KOPT-K1 (cell line): ENCODE measurements around the gene FBXW7.

Experiments used
- H3K27ac ChIP-seq: fragments of 200-600 bp; sonication (generic); 2 replicates; pipeline ENCODE4 v1.5.1; 2016; ENCODE audit warnings: antibody characterized with exemption, mild to moderate bottlenecking, low read depth, low read length; ENCODE audit not compliant: poor library complexity, severe bottlenecking
- H3K36me3 ChIP-seq: fragments of 200-600 bp; sonication (generic); 2 replicates; pipeline ENCODE4 v1.5.1; 2017; ENCODE audit warnings: antibody characterized with exemption, mild to moderate bottlenecking, low read length, moderate library complexity; ENCODE audit not compliant: insufficient read depth
- H3K9me3 ChIP-seq: fragments of 200-600 bp; sonication (generic); 2 replicates; pipeline ENCODE4 v1.5.1; 2017; ENCODE audit warnings: antibody characterized with exemption, low read length, mild to moderate bottlenecking; ENCODE audit not compliant: insufficient read depth, poor library complexity, severe bottlenecking

Gene FBXW7

DNA sequence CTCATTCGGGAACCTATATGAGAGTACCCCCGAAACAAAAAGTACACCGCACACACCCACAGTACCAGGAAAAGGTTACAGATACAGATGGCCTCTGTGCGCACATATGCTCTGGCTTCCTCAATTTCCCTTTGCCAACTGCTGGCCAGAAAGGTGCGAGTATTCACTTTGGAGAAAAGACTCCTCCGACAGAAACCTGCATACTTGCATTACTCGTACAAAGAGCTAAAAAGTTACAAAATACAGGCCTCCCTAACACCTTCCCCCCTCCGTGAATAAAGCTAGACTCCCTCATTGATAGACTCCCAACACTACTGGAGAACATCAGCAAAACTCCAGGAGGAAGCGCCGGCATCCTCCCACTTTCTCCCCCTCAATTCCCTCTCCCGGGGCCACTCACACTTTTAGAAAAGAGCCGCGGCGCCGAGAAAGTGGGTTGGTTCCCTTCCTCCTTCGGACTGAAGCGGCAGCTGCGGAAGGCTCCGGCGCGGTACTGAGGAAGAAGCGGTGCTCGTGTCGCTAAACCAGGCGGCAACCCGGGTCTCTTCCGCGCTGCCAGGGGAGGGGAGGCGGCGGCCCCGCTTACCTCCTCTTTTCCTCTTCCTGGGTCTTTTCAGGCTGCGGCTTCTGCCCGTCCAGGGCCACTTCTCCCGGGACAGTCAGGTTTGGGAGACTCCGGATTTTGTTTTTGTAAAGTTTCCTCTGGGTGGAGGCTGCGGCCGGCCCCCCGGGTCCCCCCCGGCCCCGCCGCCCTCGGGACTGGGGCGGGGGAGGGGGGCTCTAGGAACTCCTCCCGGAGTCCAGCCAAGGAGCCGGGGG, 1.1 kb downstream of the FBXW7 start:
- H3K27ac ChIP-seq = peak overlapping the region; percentile 99
- peaks cover 7% of the 10 kb centered on the region for H3K9me3 ChIP-seq
- peaks cover 44% of the 10 kb centered on the region for H3K36me3 ChIP-seq

DNA sequence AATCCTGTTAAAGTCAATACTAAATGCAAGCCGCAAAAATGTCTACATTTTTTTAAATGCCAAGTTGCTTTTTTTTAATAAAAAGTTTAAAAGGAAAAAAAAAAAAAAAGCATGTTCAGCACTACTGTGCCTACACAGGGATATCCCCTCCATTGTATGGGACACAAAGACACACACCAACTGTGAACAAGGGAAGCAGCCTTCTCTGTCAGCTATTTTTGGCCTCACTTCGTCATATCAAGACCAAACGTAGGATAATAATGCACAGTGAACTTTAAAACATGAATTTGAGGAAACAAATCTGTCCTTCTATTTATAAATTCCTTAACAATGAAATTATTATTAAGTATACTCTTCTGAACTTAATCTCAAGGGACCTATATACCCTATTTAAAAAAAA, 4.4 kb downstream of the FBXW7 start:
- Histone ChIP-seq H3K9me3 (no peaks in the 10 kb centered on the region), H3K36me3 (peaks cover 30% of the 10 kb centered on the region), H3K27ac (no peak overlapping the region)

DNA sequence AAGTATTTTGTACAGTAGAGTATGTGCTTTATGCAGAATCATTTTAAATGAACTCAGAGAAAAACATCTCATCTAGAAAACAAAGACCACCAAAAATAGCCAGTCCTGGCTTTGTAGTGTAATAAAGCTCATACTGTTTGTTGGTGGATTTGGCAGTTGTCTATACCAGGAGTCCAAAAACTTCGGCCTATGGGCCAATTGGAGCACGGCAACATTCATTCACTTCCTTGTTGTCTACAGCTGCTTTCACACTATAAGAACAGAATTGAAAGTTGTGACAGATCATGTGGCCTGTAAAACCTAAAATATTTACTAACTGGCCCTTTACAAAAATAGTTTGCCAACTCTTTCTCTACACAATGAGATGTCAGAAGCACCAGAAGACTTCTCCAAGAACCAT, 5.3 kb downstream of the FBXW7 start:
- H3K27ac ChIP-seq = no peak overlapping the region
- peaks cover 30% of the 10 kb centered on the region for H3K36me3 ChIP-seq
- no peaks in the 10 kb centered on the region for H3K9me3 ChIP-seq

DNA sequence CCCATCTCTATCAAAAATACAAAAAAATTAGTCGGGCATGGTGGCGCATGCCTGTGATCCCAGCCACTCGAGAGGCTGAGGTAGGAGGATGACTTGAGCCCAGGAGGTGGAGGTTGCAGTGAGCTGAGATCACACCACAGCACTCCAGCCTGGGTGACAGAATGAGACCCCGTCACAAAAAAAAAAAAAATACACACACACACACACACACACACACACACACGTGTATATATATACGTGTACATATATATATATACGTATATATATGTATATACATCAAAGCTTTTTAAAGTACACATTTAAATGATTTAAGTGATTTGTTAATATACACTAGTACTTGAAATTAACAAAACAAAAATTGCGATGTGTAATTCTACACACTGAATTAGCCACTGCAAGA, 6.0 kb downstream of the FBXW7 start:
- Histone ChIP-seq H3K27ac (no peak overlapping the region), H3K36me3 (peaks cover 30% of the 10 kb centered on the region), H3K9me3 (no peaks in the 10 kb centered on the region)

DNA sequence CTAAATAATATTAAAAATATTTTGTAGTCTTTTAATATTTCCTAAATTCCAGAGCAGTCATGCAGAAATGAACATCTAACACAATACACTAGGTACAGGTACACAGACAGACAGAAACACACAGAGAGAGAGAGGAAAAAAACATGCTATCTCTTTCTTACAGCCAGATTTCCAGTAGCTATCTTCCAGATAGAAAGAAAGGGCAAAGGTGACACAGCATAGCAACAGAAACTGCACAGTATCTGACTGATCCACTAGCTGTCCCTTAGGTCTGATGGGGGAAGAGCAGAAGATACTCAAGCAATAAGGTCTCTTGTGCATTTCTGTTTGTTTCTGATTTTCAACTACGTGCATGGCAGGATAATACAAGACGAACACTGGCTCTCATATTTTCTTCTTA, 7.8 kb downstream of the FBXW7 start:
- Histone ChIP-seq H3K36me3 (peaks cover 24% of the 10 kb centered on the region), H3K27ac (no peak overlapping the region), H3K9me3 (no peaks in the 10 kb centered on the region)

DNA sequence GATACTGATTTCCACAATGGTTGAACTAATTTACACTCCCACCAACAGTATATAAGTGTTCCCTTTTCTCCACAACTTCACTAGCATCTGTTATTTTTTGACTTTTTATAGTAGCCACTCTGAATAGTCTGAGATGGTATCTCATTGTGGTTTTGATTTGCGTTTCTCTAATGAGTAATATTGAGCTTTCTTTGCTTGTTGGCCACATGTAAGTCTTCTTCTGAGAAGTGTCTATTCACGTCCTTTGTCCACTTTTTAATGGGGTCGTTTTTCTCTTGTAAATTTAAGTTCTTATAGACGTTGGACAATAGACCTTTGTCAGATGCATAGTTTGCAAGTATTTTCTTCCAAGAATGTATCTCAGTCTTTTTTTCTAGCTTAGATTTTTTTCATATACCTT, 10.0 kb downstream of the FBXW7 start:
- Histone ChIP-seq H3K27ac (no peak overlapping the region), H3K9me3 (no peaks in the 10 kb centered on the region), H3K36me3 (peaks cover 16% of the 10 kb centered on the region)

DNA sequence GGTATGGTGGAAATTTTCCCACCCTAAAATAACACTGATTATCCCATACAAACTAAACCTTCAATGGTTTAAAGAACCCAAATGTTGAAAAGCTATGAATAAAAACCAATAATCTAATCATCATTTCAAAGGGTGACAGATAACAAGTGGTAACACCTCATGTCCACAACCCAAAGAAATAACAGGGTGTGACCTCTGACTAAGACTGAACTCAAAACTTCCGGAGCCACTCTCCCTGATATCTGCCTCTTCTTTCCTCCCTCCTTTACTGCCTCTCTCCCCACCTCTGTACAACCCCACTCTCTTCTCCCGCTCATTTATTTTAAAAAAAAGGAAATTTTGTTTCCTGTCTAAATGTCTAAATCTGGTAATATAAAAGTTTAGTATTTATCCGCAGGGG, 11.5 kb downstream of the FBXW7 start:
- Histone ChIP-seq H3K9me3 (no peaks in the 10 kb centered on the region), H3K27ac (no peak overlapping the region), H3K36me3 (peaks cover 8% of the 10 kb centered on the region)

DNA sequence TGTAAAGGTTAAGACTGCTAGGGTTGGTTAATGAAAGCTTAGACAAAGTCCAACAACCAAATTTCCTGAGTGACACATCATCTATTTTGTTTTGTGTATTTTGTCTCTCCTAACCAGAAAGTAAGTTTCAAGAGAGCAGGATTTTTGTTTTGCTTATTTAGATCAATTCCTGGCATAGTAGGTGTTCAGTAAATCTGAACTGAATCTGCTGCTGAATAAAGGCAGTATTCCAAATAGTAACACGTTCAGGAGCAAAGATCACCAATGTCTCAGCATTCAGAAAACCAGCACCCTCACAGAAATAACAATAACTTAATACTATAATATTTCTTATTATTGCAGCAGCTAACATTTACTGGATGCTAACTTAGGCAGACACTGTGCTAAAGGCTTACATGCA, 12.2 kb downstream of the FBXW7 start:
- no peaks in the 10 kb centered on the region for H3K9me3 ChIP-seq
- peaks cover 6% of the 10 kb centered on the region; the same call in 1 of the 2 replicates for H3K36me3 ChIP-seq
- no peak overlapping the region for H3K27ac ChIP-seq

DNA sequence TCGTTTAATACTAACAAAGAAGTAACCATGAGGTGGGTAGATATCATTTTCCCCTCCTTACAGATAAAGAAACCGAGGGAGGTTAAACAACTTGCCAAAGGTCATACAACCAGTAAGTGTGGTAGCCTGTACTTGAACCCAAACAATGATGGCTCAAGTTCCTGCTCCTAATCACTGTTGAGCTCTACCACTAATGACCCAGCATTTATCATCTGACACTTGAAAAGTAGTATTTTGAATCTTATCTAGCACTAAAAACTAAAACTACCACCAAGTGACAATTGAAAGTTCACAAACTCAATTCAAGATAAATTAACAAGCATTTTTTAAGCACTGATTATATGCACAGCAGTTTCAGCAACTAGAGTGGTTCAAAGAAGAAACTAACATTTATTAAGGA, 13.1 kb downstream of the FBXW7 start:
- 0 out of 2 replicates have a peak, but pooled peaks cover 6% of the 10 kb centered on the region for H3K36me3 ChIP-seq
- H3K27ac ChIP-seq = no peak overlapping the region
- no peaks in the 10 kb centered on the region for H3K9me3 ChIP-seq

DNA sequence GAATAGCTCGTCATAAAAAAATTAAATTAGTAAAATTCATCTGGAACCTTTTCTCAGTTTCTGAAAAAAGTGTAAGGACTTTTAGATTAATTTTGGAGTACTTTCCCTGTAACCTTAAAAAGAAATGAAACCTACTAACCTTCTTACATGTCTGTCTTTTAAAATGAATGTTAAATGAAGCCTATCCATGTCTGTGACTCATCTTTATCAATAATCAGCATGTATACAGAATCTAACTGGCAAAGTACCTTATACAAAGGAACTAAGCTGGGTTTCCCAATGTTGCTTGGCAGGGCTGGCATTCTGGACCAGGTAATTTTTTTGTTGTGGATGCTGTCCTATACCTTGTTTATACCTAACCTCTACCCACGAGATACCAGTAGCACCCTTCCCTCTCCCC, 13.6 kb downstream of the FBXW7 start:
- Histone ChIP-seq H3K9me3 (no peaks in the 10 kb centered on the region), H3K36me3 (0 out of 2 replicates have a peak, but pooled peaks cover 6% of the 10 kb centered on the region), H3K27ac (no peak overlapping the region)

DNA sequence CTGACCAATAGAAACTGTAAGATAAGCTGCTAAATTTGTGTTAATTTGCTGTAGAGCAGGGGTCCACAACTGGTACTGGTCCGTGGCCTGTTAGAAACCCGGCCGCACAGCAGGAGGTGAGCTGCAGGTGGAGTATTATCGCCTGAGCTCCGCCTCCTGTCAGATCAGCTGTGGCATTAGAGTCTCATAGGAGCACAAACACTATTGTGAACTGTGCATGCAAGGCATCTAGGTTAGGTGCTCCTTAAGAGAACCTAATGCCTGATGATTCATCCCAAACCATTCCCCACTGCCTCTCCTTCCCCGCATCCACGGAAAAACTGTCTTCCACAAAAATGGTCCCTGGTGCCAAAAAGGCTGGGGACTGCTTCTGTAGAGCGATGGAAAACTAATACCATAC, 19.7 kb downstream of the FBXW7 start:
- no peaks in the 10 kb centered on the region for H3K9me3 ChIP-seq
- H3K27ac ChIP-seq = no peak overlapping the region

DNA sequence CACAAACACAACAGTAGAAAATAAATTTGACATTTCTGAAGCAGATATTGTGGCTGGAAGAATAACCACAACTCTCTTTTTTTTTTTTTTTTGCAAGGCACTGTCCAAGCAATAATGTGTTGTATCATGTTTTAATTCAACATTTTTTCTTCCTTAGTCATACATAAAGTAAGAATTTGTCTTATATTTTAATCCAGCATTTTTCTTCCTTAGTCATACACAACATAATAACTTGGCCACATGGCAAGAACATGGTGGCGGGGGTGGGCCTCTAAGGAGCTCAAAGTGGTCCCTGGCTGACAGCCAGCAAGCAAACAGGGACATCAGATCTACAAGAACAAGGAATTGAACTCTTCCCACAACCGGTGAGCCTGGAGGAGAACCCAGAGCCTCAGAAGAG, 20.2 kb downstream of the FBXW7 start:
- no peaks in the 10 kb centered on the region for H3K9me3 ChIP-seq
- H3K36me3 ChIP-seq = 0 out of 2 replicates have a peak, but pooled peaks cover 4% of the 10 kb centered on the region
- no peak overlapping the region for H3K27ac ChIP-seq

More for the DNA sequence above, 19.7 kb downstream of the FBXW7 start:
- H3K36me3 ChIP-seq = 0 out of 2 replicates have a peak, but pooled peaks cover 6% of the 10 kb centered on the region

DNA sequence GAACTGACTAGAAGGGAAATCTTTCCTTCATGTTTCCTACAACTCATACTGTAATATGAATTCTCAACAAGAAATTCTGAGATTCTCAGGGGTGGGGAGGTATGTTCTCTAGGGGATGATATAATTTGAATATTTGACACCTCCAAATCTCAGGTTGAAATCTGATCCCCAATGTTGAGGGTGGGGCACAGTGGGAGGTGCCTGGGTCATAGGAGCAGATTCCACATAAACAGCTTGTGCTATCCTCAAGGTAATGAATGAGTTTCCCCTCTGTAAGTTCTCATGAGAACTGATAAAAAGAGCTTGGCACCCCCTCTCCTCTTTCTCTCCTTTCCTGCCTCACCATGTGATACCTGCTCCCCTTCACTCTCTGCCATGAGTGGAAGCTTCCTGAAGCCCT, 21.5 kb downstream of the FBXW7 start:
- Histone ChIP-seq H3K27ac (no peak overlapping the region), H3K36me3 (no peaks in the 10 kb centered on the region; the same call in 1 of the 2 replicates), H3K9me3 (no peaks in the 10 kb centered on the region)

DNA sequence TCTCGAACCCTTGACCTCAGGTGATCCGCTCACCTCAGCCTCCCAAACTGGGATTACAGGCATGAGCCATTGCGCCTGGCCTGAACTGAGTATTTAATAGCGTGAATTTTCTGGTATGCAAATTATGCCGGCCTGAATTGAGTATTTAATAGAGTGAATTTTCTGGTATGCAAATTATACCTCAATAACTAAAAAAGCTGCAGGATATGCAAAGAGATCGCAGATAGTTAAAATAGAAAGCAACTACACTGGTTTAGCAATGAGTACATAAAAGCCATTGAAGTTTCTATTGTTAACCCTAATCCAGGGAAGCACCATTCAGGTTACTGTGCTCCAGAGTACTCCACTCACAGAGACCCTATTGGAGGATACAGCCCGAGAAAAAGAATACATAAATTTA, 22.8 kb downstream of the FBXW7 start:
- H3K36me3 ChIP-seq = no peaks in the 10 kb centered on the region; the same call in 1 of the 2 replicates
- no peaks in the 10 kb centered on the region for H3K9me3 ChIP-seq
- no peak overlapping the region for H3K27ac ChIP-seq

DNA sequence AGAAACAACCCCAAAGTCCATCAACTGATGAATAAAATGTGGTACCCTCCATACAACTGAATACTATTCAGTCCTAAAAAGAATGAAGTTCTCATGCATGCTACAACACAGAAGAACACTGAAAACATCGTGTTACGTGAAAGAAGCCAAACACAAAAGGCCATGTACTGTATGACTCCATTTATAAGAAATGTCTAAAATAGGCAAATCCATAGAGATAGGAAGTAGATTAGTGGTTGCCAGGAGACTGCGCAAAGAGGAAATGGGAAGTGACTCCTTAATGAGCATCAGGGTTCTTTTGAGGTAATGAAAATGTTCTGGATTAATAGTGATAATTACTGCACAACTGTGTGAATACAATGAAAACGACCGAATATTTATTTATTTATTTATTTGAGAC, 23.4 kb downstream of the FBXW7 start:
- Histone ChIP-seq H3K9me3 (no peaks in the 10 kb centered on the region), H3K27ac (no peak overlapping the region)

More for the DNA sequence above, 23.4 kb downstream of the FBXW7 start:
- H3K36me3 ChIP-seq = peaks cover 6% of the 10 kb centered on the region; the same call in 1 of the 2 replicates
